ENCODE measurements around the gene DMD.

DNA sequence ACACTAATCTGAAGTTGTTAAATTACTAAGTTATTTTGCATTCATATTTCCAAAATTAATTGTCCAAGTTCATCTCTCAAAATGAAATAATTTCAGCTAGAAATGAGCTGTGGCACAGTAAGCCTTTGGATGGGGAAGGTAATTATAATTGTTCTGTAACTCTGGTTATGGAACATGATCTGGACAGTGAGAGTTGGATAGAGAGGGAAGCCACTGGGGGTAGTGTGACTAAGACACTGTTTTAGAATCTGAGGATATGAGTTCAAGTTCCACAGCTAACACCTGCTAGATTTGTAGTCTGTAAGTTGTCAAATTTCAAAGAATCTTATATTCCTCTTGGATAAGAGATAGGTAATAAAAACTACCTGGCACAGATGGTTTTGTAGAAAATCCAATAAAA lies 49.5 kb downstream of the DMD start:
- TF ChIP-seq, protein P1, sequence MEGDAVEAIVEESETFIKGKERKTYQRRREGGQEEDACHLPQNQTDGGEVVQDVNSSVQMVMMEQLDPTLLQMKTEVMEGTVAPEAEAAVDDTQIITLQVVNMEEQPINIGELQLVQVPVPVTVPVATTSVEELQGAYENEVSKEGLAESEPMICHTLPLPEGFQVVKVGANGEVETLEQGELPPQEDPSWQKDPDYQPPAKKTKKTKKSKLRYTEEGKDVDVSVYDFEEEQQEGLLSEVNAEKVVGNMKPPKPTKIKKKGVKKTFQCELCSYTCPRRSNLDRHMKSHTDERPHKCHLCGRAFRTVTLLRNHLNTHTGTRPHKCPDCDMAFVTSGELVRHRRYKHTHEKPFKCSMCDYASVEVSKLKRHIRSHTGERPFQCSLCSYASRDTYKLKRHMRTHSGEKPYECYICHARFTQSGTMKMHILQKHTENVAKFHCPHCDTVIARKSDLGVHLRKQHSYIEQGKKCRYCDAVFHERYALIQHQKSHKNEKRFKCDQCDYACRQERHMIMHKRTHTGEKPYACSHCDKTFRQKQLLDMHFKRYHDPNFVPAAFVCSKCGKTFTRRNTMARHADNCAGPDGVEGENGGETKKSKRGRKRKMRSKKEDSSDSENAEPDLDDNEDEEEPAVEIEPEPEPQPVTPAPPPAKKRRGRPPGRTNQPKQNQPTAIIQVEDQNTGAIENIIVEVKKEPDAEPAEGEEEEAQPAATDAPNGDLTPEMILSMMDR (IDR thresholded peaks at IDR 0.05; ENCODE audit: low read depth, low read length): no peak
- no peak for TF ChIP-seq POLR2A (IDR thresholded peaks at IDR 0.05; ENCODE audit: extremely low read depth, insufficient read length)
- TF ChIP-seq, protein P2, sequence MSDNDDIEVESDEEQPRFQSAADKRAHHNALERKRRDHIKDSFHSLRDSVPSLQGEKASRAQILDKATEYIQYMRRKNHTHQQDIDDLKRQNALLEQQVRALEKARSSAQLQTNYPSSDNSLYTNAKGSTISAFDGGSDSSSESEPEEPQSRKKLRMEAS (IDR thresholded peaks at IDR 0.05; ENCODE audit: low read depth, low read length): no peak

Data from NB4 (cell line).